Neural cell (in vitro differentiated cells): ENCODE data around the gene TCF15. TPM values are rescaled to one million over a fixed set of nuclear protein-coding genes. Genes with fewer than 3 reads are reported as not detected.

Experiments
- H2AFZ ChIP-seq: fragments of 200-600, 300-800 bp; sonication (generic), shearing (Covaris generic); 2 replicates; pipeline ENCODE4 v1.6.0; 2014; ENCODE audit warnings: low read depth, mild to moderate bottlenecking, antibody characterized with exemption, low read length, moderate library complexity
- H3F3A ChIP-seq: fragments of 200-600 bp; shearing (Covaris generic); 2 replicates; pipeline ENCODE4 v1.6.1; 2016; ENCODE audit warnings: mild to moderate bottlenecking, moderate library complexity, mixed read lengths, antibody characterized with exemption, low read length; ENCODE audit not compliant: insufficient read depth, poor library complexity, severe bottlenecking
- H3K27ac ChIP-seq: fragments of 200-600, 300-800 bp; sonication (generic), shearing (Covaris generic); 2 replicates; pipeline ENCODE4 v1.5.1; 2014; ENCODE audit warnings: mild to moderate bottlenecking, low read length, moderate library complexity
- H3K27me3 ChIP-seq: fragments of 300-800, 200-600 bp; sonication (generic), shearing (Covaris generic); 2 replicates; pipeline ENCODE4 v1.6.0; 2014; ENCODE audit warnings: mild to moderate bottlenecking, low read depth, low read length, moderate library complexity; ENCODE audit not compliant: insufficient read depth
- H3K36me3 ChIP-seq: fragments of 300-800, 200-600 bp; sonication (generic), shearing (Covaris generic); 2 replicates; pipeline ENCODE4 v1.5.1; 2014; ENCODE audit warnings: mild to moderate bottlenecking, antibody characterized with exemption, low read length, moderate library complexity; ENCODE audit not compliant: insufficient read depth
- H3K4me2 ChIP-seq: fragments of 300-800, 200-600 bp; sonication (generic), shearing (Covaris generic); 2 replicates; pipeline ENCODE4 v1.6.0; 2014; ENCODE audit warnings: mild to moderate bottlenecking, low read length
- H3K4me3 ChIP-seq: fragments of 300-800, 200-600 bp; sonication (generic), shearing (Covaris generic); 2 replicates; pipeline ENCODE4 v1.5.1; 2014; ENCODE audit warnings: mild to moderate bottlenecking, low read length, moderate library complexity
- H3K79me2 ChIP-seq: fragments of 200-600 bp; shearing (Covaris generic); replicated peaks from 2 replicates; pipeline ENCODE4 v1.6.0; 2014; ENCODE audit warnings: mild to moderate bottlenecking, low read length, moderate library complexity; ENCODE audit not compliant: insufficient read depth
- H3K9ac ChIP-seq: fragments of 300-800, 200-600 bp; sonication (generic), shearing (Covaris generic); 2 replicates; pipeline ENCODE4 v1.6.1; 2016; ENCODE audit warnings: mild to moderate bottlenecking, low read length, mixed read lengths
- H3K9me2 ChIP-seq: fragments of 200-600 bp; shearing (Covaris generic); 2 replicates; pipeline ENCODE4 v1.6.1; 2016; ENCODE audit warnings: mild to moderate bottlenecking, low read length, mixed read lengths; ENCODE audit not compliant: insufficient read depth
- H3K9me3 ChIP-seq: fragments of 200-600, 300-800 bp; sonication (generic), shearing (Covaris generic); 2 replicates; pipeline ENCODE4 v1.6.1; 2016; ENCODE audit warnings: mild to moderate bottlenecking, mixed run types, low read length, moderate library complexity, mixed read lengths
- H4K20me1 ChIP-seq: fragments of 200-600 bp; shearing (Covaris generic); 2 replicates; pipeline ENCODE4 v1.6.1; 2016; ENCODE audit warnings: mild to moderate bottlenecking, mixed run types; ENCODE audit not compliant: insufficient read depth
- CTCF ChIP-seq: fragments of 450-650 bp; IDR thresholded peaks from 2 replicates; pipeline ENCODE4 v1.5.1; 2014; ENCODE audit warnings: antibody characterized with exemption, mild to moderate bottlenecking, moderate library complexity; ENCODE audit not compliant: poor library complexity, severe bottlenecking
- EP300 ChIP-seq: fragments of 450-650 bp; conservative IDR thresholded peaks from 2 replicates; pipeline ENCODE4 v1.6.1; 2014; ENCODE audit warnings: antibody characterized with exemption, mild to moderate bottlenecking, moderate library complexity; ENCODE audit not compliant: poor library complexity, severe bottlenecking
- EZH2 ChIP-seq: fragments of 200-600, 300-800 bp; shearing (Covaris generic), sonication (generic); IDR thresholded peaks from 2 replicates; pipeline ENCODE4 v1.6.1; 2014; ENCODE audit warnings: antibody characterized with exemption, low read length, borderline replicate concordance, mild to moderate bottlenecking; ENCODE audit not compliant: insufficient read depth, poor library complexity, severe bottlenecking
- MXI1 ChIP-seq: fragments of 450-650 bp; conservative IDR thresholded peaks from 2 replicates; pipeline ENCODE4 v1.6.1; 2014; ENCODE audit warnings: antibody characterized with exemption, mild to moderate bottlenecking; ENCODE audit not compliant: poor library complexity, severe bottlenecking
- POLR2AphosphoS5 ChIP-seq: IDR thresholded peaks from 2 replicates; pipeline ENCODE4 v1.6.1; 2012
- RAD21 ChIP-seq: fragments of 450-650 bp; conservative IDR thresholded peaks from 2 replicates; pipeline ENCODE4 v1.6.1; 2014; ENCODE audit warnings: antibody characterized with exemption, mild to moderate bottlenecking, moderate library complexity
- TAF1 ChIP-seq: IDR thresholded peaks from 2 replicates; pipeline ENCODE4 v1.6.1; 2012; ENCODE audit warnings: low read depth
- polyA plus RNA-seq: library from polyadenylated mRNA; depleted of rRNA; stranded (reverse); fragments of >200 nt; gene quantifications from 2 replicates; pipeline ENCODE4 v1.2.3, GENCODE V29; 2014

The TCF15 gene
- polyA plus RNA-seq, 1 donor from 2014 or later, result not detected

GRCh38 chr20:600736-601135 lies 9.4 kb downstream of the TCF15 start:
- H3K27me3 ChIP-seq, result no peaks in the 10 kb centered on the region
- no peak overlapping the region for H2AFZ ChIP-seq
- no peak for TF ChIP-seq POLR2AphosphoS5
- TF ChIP-seq MXI1, result no peak
- no peak for TF ChIP-seq RAD21
- TF ChIP-seq TAF1, result no peak
- no peak for TF ChIP-seq CTCF
- H3K79me2 ChIP-seq, result no peaks in the 10 kb centered on the region
- H3K9me3 ChIP-seq, result no peaks in the 10 kb centered on the region
- H4K20me1 ChIP-seq, result no peaks in the 10 kb centered on the region
- no peak overlapping the region for H3K9ac ChIP-seq
- no peak overlapping the region for H3K4me2 ChIP-seq
- no peaks in the 10 kb centered on the region for H3F3A ChIP-seq
- no peak overlapping the region for H3K27ac ChIP-seq
- H3K36me3 ChIP-seq, result no peaks in the 10 kb centered on the region
- H3K9me2 ChIP-seq, result no peaks in the 10 kb centered on the region
- no peak overlapping the region for H3K4me3 ChIP-seq

GRCh38 chr20:600141-600540 lies 10.0 kb downstream of the TCF15 start:
- Histone ChIP-seq H2AFZ (no peak overlapping the region), H3K27me3 (no peaks in the 10 kb centered on the region), H3K79me2 (no peaks in the 10 kb centered on the region), H3K4me3 (no peak overlapping the region), H3K36me3 (no peaks in the 10 kb centered on the region), H3K9me3 (no peaks in the 10 kb centered on the region), H3K9ac (no peak overlapping the region), H4K20me1 (no peaks in the 10 kb centered on the region), H3K27ac (no peak overlapping the region), H3K9me2 (no peaks in the 10 kb centered on the region), H3K4me2 (no peak overlapping the region), H3F3A (no peaks in the 10 kb centered on the region)
- TF ChIP-seq POLR2AphosphoS5 (no peak), MXI1 (no peak), EZH2 (no peak), RAD21 (no peak), EP300 (no peak), CTCF (no peak)

- no peak overlapping the region for H3K4me3 ChIP-seq
- no peak for TF ChIP-seq MXI1
- no peak for TF ChIP-seq RAD21
- no peak for TF ChIP-seq POLR2AphosphoS5
- no peak for TF ChIP-seq EP300
- TF ChIP-seq EZH2, result no peak
- no peaks in the 10 kb centered on the region for H3K79me2 ChIP-seq
- no peaks in the 10 kb centered on the region for H3F3A ChIP-seq
- H3K9ac ChIP-seq, result no peak overlapping the region
- H3K36me3 ChIP-seq, result no peaks in the 10 kb centered on the region
- H4K20me1 ChIP-seq, result no peaks in the 10 kb centered on the region
- no peaks in the 10 kb centered on the region for H3K9me3 ChIP-seq
- H3K27ac ChIP-seq, result no peak overlapping the region
- no peak overlapping the region for H2AFZ ChIP-seq
- no peaks in the 10 kb centered on the region for H3K27me3 ChIP-seq
- H3K9me2 ChIP-seq, result no peaks in the 10 kb centered on the region
- no peak overlapping the region for H3K4me2 ChIP-seq
These were observed 11.8 kb downstream of the TCF15 start for GRCh38 chr20:598133-598850.
